G401 (cell line): ENCODE measurements around the gene MIOX. TPM values are rescaled to one million over a fixed set of nuclear protein-coding genes. Genes with fewer than 3 reads are reported as not detected.

Experiments
- DNase-seq: peaks from one replicate; pipeline ENCODE4 v3.0.0-alpha.2; 2015; ENCODE audit warnings: low spot score
- in situ Hi-C: cut with HindIII; loops from 2 replicates; pipeline ENCODE4 v1.10.0; 2016; ENCODE audit warnings: low sequenced_read_pairs, mixed read lengths
- total RNA-seq: library from RNA; depleted of rRNA; stranded (reverse); fragments of >200 nt; shearing (Covaris generic); gene quantifications from 2 replicates; pipeline ENCODE4 v1.2.3, GENCODE V29; 2014; rRNA removed

The MIOX gene
- 1.9 TPM in 1 of 2 replicates, not detected in the other for total RNA-seq

DNA sequence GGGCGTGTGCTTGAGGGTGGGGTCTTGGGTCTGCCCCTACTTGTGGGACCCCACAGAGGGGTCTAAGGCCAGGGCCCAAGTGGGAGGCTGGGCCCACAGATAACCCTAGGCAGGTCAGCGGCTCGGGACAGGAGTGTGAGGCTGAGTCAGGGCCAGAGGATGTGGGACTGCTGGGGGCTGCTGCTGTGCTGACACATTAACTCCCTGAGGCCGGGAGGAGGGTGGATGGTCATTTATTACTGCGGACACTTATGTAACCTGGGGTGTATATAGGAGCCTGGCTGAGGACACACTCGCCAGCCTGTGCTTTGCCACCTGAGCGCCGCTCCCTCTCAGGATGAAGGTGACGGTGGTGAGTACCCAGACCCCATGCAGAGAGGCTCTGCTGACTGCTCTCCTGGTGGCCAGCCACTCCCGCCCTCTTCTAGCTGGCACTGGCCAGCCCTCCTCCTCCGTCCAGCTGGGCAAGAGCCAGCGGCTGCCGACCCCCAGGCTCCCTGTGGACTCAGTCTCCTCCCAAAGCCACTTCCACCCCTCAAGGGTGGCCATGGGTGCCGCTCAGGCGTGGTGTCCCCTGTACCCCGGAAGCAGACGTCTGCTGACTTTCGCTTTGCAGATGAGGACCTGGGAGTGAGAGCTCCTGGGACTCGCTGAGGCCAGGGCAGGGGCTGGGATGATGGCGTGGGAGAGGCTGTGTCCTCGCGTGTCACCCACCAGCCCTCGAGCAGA is at the start of gene MIOX:
Gene MIOX (plus strand): TSS at position 299 of the 729 bp plus-strand sequence. CDS start 39 bp downstream, at position 338.
- in situ Hi-C loops: no loop called here
- DNase-seq: no peak

DNA sequence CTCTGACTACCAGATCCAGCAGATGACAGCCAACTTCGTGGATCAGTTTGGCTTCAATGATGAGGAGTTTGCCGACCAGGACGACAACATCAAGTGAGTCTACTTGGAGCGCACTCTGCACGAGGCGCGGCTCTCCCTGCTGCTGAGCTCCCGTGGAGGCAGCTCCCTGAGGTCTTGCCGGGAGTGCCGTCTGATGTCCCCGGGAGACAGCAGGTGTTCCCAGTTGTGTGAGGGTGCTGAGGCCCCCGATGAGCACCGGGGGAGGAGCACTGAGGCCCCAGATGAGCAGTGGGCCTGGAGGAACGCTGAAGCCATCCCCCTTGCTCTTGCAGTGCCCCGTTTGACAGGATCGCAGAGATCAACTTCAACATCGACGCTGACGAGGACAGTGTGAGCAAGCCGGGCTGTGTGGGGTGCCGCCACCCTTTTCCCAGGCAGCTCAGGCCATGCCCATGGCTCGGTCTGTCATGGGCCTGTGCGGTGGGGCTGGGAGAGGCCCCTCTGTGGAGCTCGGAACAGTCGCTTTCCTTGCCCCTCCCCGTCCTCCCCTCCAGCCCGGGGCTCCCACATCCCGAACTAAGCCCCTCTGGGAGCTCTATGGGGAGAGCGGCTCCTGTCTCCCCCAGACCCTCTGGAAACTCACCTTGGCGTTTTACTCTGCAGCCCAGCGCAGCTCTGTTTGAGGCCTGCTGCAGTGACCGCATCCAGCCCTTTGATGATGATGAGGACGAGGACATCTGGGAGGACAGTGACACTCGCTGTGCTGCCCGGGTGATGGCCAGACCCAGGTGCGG is 49.0 kb upstream of the MIOX start:
- no peak for DNase-seq
- in situ Hi-C loops: no loop called here

DNA sequence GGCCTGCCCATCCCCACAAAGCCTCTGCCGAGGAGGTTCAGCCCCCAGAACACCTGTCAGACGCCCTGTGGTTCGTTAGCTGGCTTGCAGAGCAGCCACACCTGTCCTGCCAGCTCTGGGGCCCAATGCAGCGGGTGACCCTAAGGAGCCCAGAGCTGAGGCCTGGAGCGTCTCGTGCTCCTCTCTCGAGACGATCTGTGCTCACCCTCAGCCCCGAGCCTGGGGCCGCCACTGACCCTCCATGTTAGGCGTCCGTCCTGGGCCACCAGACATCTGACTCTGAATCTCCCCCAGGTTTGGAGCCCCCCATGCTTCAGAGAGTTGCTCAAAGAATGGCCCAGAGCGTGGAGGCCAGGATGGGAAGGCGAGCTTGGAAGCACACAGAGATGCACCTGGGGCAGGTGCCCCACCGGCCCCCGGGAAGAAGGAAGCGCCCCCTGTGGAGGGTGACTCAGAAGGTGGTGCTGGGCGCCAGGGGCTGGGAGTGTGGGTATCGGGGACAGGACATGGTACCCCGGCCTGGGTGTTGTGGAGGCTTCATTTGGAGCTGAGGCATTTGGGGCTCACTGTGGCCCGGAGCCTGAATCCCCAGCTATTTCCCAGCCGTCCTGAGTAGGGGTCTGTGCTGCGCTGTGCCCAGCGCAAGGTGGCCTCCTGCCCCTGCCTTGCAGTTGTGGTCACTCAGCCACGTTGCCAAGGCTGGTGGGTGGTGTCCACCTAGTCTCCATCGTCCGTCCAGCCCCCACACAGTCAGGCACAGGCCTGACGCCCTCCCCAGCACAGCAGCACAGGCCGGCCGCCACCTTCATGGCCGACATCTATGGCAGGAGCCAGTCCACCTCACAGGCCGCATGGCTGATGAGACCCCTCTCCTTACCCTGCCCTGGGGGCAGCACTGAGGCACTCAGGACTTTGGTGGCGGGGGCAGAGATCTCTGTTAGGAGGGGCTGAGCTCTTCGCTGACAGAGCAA is 48.1 kb upstream of the MIOX start:
- DNase-seq: no peak
- in situ Hi-C loops: no loop called here

DNA sequence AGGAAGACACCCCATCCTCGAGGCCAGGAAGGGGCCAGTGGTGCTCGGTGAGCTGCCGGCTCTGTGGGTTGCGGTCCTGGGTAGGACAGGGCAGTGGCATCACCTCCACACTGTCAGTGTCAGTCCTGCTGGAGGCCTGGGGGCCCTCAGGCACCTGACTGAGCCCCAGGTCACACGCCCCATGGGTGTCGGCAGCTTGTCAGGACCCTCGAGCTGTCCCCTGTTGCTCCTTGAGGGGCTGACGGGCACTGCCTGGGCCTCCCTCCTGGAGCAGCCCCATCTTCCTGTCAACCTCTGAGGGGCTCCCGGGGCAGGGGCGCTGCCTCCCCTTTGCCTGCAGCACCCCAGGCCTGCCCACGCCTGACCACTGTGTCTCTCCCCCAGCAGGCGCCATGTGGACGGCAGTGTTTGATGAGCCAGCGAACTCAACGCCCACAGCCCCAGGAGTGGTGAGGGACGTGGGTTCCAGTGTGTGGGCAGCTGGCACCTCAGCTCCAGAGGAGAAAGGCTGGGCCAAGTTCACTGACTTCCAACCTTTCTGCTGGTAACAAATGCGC is 47.3 kb upstream of the MIOX start:
- in situ Hi-C loops: no loop called here
- DNase-seq: no peak

DNA sequence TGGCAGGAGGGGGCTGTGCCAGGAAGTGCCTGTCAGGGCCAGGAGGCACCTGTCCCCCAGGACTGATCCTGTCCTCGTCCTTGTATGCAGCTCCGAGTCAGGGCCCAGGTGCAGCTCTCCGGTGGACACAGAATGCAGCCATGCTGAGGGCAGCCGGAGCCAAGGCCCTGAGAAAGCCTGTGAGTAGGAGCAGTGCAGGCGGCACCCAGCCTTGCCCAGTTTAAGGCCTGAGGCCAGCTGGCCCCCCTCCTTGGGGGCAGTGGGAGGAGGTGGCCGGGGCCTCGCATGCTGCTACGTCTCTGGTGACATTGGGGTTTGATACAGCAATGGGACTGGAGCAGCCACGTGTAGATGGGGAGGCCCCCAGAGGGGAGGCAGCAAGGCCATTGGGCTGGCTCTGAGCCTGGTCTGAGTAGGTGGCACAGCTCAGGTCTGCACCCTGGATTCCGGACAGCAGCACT is 46.8 kb upstream of the MIOX start:
- DNase-seq: no peak
- in situ Hi-C loops: no loop called here

DNA sequence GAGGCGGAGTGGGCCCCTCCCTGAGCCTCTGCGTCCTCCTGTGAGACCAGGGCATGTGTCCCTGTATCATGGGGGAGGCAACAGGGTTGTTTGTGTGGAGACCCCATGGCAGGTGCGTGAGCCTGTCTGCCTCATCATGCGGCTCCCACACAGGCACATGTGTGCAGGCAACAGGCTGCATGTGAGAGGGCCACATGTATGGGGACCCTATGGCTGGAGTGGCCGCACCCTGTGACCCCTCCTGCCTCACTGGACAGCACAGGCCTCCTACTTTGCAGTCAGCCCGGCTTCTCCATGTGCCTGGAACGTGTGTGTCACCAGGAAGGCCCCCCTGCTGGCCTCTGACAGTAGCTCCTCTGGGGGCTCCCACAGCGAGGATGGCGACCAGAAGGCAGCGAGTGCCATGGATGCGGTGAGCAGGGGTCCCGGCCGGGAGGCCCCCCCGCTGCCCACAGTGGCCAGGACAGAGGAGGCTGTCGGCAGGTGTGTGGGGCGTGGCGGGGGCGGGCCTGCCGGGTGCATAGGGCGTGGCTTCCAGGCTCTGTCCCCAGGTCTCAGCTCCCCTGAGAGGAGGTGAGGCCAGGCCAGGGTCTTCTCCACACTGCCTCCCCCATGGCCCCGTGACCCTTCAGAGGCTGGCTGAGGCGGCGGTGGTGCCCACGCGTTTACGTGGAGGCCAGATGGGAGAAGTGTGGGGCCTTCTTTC is 46.0 kb upstream of the MIOX start:
- no peak for DNase-seq
- in situ Hi-C loops: no loop called here

DNA sequence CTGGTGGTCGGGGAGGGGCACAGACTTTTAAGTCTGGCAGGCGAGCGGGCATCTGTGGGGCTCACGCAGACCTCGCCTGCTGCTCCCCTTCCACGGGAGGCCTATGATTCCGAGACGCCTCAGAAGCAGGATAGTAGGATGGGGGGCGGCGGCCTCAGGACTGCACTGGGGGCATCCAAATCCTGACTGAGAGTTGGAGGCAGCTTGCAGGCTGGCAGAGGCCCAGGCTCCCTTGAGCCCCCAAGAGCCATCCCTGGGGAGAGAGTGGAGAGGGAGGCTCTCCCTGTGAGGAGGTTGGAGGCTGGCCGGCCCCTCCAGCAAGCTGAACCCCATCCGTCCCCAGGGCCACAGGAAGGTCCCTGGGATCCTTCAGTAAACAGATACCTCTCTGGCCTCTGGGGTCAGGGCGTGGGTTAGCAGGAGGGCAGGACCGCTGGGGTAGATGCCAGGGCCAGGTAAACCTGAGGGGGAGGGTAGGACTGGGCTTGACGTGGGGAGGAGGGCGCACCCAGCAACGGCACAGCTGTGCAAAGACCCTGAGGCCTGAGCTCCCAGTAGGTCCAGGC is 45.1 kb upstream of the MIOX start:
- DNase-seq: no peak
- in situ Hi-C loops: no loop called here

DNA sequence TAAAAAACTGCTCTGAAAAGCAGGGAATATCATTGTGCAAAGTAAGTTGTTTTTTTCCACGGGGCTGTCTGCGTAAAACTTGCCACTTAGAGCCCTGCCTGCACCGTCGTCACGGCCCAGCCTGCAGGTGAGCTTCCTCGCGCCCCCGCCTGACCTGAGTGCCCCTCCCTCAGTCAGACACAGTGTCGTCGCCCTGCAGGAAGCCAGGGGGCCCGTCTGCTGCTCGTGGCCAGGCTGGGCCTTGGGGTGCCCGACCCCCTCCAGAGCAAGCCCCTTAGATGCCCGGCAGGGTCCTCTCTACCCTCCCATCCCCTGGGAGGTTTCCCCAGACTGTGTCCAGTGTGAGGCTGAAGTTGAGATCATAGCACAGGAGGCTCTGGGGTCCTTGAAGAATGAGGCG is 43.5 kb upstream of the MIOX start:
- DNase-seq: no peak
- in situ Hi-C loops: no loop called here

DNA sequence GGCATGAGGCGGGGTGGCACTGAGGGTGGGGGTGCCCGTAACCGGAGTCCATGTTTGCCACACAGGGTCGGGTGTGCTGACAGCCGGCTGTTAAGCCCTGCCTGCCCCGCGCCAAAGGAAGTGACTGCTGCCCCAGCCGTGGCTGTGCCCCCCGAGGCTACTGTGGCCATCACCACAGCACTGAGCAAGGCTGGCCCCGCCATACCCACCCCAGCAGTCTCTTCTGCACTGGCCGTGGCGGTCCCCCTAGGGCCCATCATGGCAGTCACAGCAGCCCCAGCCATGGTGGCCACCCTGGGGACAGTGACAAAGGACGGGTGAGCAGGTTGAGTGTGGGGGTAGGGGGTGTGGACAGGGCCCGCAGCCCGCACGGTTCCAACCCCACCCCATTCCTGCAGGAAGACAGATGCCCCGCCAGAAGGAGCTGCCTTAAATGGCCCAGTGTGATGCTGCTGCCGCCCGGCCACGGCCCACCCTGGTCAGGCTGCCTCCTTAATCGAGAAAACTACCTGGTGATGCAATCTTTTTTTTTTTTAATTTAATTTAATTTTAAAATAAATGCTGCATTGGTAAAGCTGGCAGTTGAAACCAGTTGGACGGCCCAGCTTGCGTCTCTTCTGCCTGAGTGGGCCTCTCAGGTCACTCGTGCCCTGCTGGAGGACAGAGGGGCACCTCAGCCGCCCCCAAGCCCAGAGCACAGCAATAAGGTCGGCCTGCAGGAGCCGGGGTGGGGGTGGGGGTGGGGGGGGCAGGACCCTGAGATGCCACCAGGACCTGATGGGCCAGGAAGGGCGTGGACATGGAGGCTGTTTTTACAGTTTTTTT is 42.6 kb upstream of the MIOX start:
- in situ Hi-C loops: no loop called here
- no peak for DNase-seq

DNA sequence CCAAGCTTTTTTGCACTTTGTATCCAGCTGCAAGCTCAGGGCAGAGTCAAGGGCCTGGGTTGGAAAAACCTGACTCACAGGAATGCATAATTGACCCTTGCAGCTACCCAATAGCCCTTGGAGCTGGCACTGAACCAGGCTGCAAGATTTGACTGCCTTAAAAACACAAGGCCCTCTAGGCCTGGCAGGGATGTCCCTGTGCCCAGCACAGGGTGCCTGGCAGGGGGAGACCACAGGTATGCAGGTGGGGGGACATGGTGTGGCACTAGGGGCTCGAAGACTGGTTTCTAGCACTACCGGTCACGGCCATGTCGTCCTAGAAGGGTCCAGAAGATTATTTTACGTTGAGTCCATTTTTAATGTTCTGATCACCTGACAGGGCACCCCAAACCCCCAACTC is 42.0 kb upstream of the MIOX start:
- no peak for DNase-seq

DNA sequence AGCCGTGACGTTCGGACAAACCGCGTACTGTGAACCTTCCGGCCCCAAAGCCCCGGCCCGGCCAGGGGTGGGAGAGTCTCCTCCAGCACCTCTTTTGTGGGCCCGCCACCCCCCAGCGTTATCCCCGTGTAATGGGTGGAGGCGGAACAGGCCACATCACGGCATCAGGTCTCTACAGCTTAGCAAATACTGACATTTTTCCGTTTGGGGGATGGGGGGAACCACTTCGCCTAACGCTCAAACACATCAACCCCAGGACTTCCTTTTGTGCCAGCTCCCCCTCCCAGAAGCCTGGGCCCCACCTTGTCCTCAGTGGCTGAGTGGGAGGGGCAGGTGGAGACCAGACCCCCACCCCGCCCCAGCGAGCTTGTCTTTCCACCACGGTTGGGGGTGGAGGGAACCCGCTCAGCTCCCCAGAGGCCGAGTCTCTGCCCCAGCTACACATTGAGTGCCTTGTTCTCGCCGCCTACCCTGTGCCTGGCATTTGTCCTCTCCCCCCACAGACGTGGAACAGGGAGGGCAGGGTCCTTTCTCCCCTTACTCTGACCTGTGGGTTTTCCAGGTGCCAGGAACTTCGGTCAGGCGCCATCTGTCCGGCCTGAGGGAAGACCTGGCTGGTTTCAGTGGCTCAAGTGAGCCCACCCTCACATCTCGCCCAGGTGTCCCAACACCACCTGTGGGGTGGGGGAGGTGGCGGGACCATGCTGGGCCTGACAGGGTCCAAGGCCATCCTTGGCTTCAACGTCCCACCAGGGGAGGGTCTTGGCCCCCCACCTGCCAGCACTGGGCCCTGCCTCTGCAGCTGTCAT is 41.4 kb upstream of the MIOX start:
- in situ Hi-C loops: no loop called here
- DNase-seq: no peak

More for the DNA sequence above, 42.0 kb upstream of the MIOX start:
- in situ Hi-C loops: no loop called here

DNA sequence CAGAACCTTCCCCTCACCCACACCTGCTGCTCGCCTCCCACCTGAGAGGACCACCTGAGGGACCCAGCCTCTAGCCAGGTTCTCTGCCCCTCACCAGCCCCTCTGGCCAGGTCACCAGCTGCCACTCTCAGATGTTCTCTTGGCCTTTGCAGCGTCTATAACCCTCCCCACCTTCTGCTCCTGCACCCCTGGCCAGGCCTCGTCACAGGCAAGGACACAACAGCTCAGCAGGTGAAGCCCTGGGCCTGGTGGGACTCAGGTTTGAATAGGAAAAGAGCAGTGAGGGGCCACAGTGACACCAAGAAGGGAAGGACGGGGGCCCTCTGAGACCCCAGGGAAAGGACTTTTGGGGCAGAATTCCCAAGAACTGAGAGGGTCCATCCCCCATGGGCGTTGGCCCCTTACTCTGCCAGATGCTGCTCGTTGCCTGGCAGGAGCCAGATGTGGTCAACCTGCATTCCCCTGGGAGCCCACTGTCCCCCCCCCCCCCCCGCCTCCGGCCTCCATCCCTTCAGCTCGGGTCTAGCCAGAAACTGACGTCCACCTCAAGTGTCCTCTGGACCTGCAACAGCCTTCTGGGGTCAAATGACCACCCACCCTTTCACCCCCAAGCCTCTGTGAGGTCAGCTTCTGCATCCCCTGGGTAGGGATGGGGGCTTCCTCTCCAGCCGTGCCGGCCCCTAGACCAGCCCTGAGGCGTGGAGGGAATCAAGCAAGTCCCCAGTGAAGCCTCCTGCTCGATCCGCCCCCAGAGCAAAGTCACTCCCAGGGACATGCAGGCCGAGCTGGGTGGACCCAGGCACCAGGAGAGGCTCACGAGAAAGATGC is 40.6 kb upstream of the MIOX start:
- DNase-seq: no peak
- in situ Hi-C loops: no loop called here

DNA sequence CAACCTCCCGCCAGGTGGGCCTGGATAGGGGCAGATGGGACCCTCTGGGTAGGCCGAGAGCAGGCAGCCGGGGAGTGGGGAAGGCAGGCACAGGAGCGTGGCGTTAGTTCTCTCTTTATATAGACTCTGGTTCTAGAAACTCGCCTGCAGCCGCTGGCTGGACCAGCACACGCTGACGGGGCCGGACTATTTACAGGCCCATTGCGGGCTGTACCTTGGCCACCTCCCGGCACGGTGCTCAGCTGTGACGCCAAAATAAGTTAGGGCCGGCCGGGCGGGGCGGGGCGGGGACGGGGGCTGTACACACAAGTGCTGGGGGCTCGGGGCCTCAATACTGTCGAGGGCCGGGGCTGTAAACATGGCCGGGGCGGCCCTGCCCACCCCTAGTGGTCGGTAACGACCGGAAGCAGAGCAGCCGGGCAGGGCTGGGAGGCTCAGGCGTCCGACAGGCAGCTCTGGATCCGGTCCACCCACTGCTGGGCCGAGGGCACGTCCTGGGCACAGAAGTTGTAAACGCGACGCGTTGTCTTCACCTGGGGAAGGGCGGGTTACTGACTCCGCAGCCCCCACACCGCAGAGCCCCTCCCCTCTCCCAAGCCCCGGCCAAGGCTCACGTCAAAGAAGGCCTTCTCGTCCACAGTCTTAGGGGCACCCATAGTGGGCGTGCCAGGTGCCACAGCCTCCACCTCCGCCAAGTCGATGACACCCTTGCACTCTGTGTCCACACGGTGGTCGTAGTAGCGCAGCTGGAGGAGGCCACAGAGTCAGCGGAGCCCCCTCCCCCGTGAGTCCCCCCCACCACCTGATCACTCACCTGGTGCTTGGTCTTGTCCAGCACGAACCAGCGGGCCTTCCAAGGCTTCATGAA is 39.7 kb upstream of the MIOX start:
- in situ Hi-C loops: no loop called here

DNA sequence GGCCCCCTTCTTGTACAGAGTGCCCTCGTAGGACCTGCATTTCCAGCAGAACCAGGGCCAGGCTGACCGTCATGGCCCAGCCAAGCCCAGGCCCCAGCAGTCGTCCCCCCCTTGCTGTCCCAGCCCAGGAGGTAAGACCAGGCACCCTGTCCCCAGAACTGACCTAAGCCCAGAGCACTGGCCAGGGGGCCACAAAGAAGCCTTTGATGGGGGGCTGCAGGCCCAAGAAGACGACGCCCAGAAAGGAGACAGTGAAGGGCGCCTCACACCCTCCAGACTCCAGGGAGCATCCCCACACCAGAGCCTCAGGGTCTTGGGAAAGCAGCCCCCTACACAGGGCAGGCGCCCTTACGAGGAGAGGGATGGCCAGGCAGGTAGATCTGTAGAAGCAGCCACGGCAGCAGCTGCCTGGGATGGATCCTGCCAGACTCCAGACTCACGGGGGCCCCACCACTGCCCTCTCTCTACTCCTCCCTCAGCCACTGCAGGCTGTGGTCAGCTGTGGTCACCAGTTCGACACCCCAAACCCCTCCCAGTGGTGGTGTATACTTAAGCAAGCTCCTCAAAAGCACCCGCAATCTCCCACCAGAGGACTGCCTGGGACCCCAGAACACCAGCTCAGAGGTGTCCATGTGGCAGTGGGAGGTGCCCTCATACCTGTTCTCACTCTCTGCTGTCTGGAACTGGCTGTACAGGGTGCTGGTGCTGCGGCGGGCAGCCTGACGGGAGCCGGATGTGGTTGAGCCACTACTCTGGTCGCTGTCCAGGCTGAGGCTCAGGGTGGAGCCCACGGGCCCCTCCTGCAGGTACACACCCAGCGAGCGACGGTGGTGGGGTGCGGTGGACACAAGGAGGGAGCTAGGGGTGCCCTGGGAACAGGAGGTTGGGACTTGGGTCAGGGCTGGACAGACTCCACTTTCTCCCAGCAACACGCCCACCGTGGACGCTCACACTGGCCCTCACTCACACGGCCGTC is 38.8 kb upstream of the MIOX start:
- in situ Hi-C loops: no loop called here
- DNase-seq: no peak

More for the DNA sequence above, 39.7 kb upstream of the MIOX start:
- no peak for DNase-seq
